Panc1 (cell line): ENCODE results near the gene AAMDC.
"Not testable (repeated sequence)": the region's sequence is repeated elsewhere in the genome, so short reads cannot be mapped to it uniquely, and the experiment has no call there.

Source experiments
- CTCF ChIP-seq: fragments of 450-650 bp; IDR thresholded peaks from 2 replicates; pipeline ENCODE4 v1.5.1; 2017; ENCODE audit warnings: mild to moderate bottlenecking
- POLR2AphosphoS5 ChIP-seq: IDR thresholded peaks from 2 replicates; pipeline ENCODE4 v1.6.1; 2012; ENCODE audit warnings: mild to moderate bottlenecking, low read depth, low read length, moderate library complexity

GRCh38 chr11:77917713-77918112 is 96.8 kb downstream of the AAMDC start:
- not testable (repeated sequence) for TF ChIP-seq POLR2AphosphoS5, CTCF
